ENCODE data around the gene CERS1.

CERS1 gene

GRCh38 chr19:18867751-18868150 lies 28.2 kb downstream of the CERS1 start:
- no peak overlapping the region for H3K4me3 ChIP-seq (ENCODE audit: low read length)
- no peaks in the 10 kb centered on the region for H3K27me3 ChIP-seq (ENCODE audit: low read depth, low read length)
- no peak overlapping the region for H3K9ac ChIP-seq (ENCODE audit: low read length)
- H3K4me2 ChIP-seq (ENCODE audit: low read length), result no peak overlapping the region
- no peak overlapping the region for H2AFZ ChIP-seq (ENCODE audit: low read depth, low read length)
- H3K36me3 ChIP-seq (replicated peaks; ENCODE audit: low read depth, low read length), result peaks cover 48% of the 10 kb centered on the region
- H3K4me1 ChIP-seq (ENCODE audit: low read length), result no peaks in the 10 kb centered on the region
- H3K27ac ChIP-seq (ENCODE audit: low read length), result no peak overlapping the region
- H4K20me1 ChIP-seq (ENCODE audit: insufficient read depth, low read length), result no peaks in the 10 kb centered on the region; the same call in 1 of the 2 replicates
- TF ChIP-seq EZH2phosphoT487 (IDR thresholded peaks at IDR 0.05; ENCODE audit: low read depth) (no peak), CTCF (IDR thresholded peaks at IDR 0.05; ENCODE audit: low read depth, low read length) (no peak)
- no peaks in the 10 kb centered on the region for H3K79me2 ChIP-seq (ENCODE audit: low read length)
- H3K9me3 ChIP-seq (ENCODE audit: insufficient read depth, low read length), result no peaks in the 10 kb centered on the region

DNA sequence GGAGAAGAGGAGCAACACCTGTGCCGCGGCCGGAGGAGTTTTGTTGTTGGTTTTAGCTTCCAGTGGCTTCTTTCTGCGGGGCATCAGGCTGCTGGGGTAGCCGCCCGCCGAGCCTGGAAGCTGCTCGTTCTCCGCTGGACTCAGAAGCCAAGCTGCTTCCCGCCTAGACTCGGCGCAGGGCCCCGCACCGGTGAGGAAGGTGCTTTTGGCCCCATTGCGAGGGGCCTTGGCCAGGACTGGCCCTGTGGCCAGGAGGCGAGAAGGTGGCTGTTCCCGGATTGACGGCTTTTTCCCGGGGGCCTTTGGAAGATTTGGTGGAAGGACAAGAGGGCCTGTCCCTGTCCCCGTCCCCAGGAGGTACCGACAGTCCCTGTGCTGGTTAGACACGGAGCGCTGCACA lies 28.8 kb downstream of the CERS1 start:
- no peaks in the 10 kb centered on the region for H3K9me3 ChIP-seq (ENCODE audit: insufficient read depth, low read length)
- H3K9ac ChIP-seq (ENCODE audit: low read length), result no peak overlapping the region
- H3K36me3 ChIP-seq (replicated peaks; ENCODE audit: low read depth, low read length), result peaks cover 52% of the 10 kb centered on the region
- H3K27me3 ChIP-seq (ENCODE audit: low read depth, low read length), result no peaks in the 10 kb centered on the region
- TF ChIP-seq CTCF (IDR thresholded peaks at IDR 0.05; ENCODE audit: low read depth, low read length) (no peak), EZH2phosphoT487 (IDR thresholded peaks at IDR 0.05; ENCODE audit: low read depth) (no peak)
- no peak overlapping the region for H3K4me2 ChIP-seq (ENCODE audit: low read length)
- H2AFZ ChIP-seq (ENCODE audit: low read depth, low read length), result no peak overlapping the region
- H3K27ac ChIP-seq (ENCODE audit: low read length), result no peak overlapping the region
- no peak overlapping the region for H3K4me3 ChIP-seq (ENCODE audit: low read length)
- H3K79me2 ChIP-seq (ENCODE audit: low read length), result peaks cover under 1% of the 10 kb centered on the region; the same call in 1 of the 2 replicates
- H4K20me1 ChIP-seq (ENCODE audit: insufficient read depth, low read length), result no peaks in the 10 kb centered on the region; the same call in 1 of the 2 replicates
- H3K4me1 ChIP-seq (ENCODE audit: low read length), result no peaks in the 10 kb centered on the region

DNA sequence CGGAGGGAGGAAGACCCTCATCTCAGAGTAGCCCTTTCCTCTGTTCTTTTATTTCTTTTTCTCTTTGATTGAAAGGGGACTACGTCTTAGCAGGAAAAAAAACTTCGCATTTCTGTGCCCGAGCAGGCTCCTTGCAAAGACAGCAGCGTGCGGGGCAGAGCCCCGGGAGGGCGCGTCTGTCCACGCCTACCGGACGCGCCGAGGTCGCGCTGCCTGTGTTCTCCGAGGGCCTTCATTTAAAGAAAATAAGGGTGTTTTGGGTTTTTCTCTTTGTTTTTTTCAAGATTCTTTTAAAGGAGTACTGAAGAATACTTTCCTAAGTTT lies 29.2 kb downstream of the CERS1 start:
- peaks cover 56% of the 10 kb centered on the region for H3K36me3 ChIP-seq (replicated peaks; ENCODE audit: low read depth, low read length)
- no peak overlapping the region for H3K27ac ChIP-seq (ENCODE audit: low read length)
- H3K79me2 ChIP-seq (ENCODE audit: low read length), result peaks cover 4% of the 10 kb centered on the region; the same call in 1 of the 2 replicates
- H4K20me1 ChIP-seq (ENCODE audit: insufficient read depth, low read length), result no peaks in the 10 kb centered on the region; the same call in 1 of the 2 replicates
- H3K9me3 ChIP-seq (ENCODE audit: insufficient read depth, low read length), result no peaks in the 10 kb centered on the region
- peaks cover 2% of the 10 kb centered on the region for H3K4me1 ChIP-seq (ENCODE audit: low read length)
- H3K9ac ChIP-seq (ENCODE audit: low read length), result no peak overlapping the region
- H3K4me3 ChIP-seq (ENCODE audit: low read length), result no peak overlapping the region
- H3K4me2 ChIP-seq (ENCODE audit: low read length), result no peak overlapping the region
- no peaks in the 10 kb centered on the region for H3K27me3 ChIP-seq (ENCODE audit: low read depth, low read length)
- TF ChIP-seq EZH2phosphoT487 (IDR thresholded peaks at IDR 0.05; ENCODE audit: low read depth), result no peak
- no peak; the same call in 1 of the 2 replicates for TF ChIP-seq CTCF (IDR thresholded peaks at IDR 0.05; ENCODE audit: low read depth, low read length)
- no peak overlapping the region for H2AFZ ChIP-seq (ENCODE audit: low read depth, low read length)

- peaks cover 59% of the 10 kb centered on the region for H3K36me3 ChIP-seq (replicated peaks; ENCODE audit: low read depth, low read length)
- H3K79me2 ChIP-seq (ENCODE audit: low read length), result peaks cover 4% of the 10 kb centered on the region; the same call in 1 of the 2 replicates
- no peaks in the 10 kb centered on the region for H3K27me3 ChIP-seq (ENCODE audit: low read depth, low read length)
- H3K4me3 ChIP-seq (ENCODE audit: low read length), result no peak overlapping the region
- H3K9ac ChIP-seq (ENCODE audit: low read length), result no peak overlapping the region
- peak; percentile 98 for TF ChIP-seq CTCF (IDR thresholded peaks at IDR 0.05; ENCODE audit: low read depth, low read length)
- no peak for TF ChIP-seq EZH2phosphoT487 (IDR thresholded peaks at IDR 0.05; ENCODE audit: low read depth)
- no peak overlapping the region for H3K27ac ChIP-seq (ENCODE audit: low read length)
- no peaks in the 10 kb centered on the region for H3K9me3 ChIP-seq (ENCODE audit: insufficient read depth, low read length)
- no peaks in the 10 kb centered on the region; the same call in 1 of the 2 replicates for H4K20me1 ChIP-seq (ENCODE audit: insufficient read depth, low read length)
- no peak overlapping the region for H3K4me2 ChIP-seq (ENCODE audit: low read length)
- H3K4me1 ChIP-seq (ENCODE audit: low read length), result peaks cover 8% of the 10 kb centered on the region
- H2AFZ ChIP-seq (ENCODE audit: low read depth, low read length), result no peak overlapping the region
These were observed 29.8 kb downstream of the CERS1 start for GRCh38 chr19:18865973-18866799.
